ENCODE data around the gene CERK. TPM values are rescaled to one million over a fixed set of nuclear protein-coding genes. Genes with fewer than 3 reads are reported as not detected.

CERK gene
- total RNA-seq, 1 donor from 2014 or later, result 50.7 TPM

DNA sequence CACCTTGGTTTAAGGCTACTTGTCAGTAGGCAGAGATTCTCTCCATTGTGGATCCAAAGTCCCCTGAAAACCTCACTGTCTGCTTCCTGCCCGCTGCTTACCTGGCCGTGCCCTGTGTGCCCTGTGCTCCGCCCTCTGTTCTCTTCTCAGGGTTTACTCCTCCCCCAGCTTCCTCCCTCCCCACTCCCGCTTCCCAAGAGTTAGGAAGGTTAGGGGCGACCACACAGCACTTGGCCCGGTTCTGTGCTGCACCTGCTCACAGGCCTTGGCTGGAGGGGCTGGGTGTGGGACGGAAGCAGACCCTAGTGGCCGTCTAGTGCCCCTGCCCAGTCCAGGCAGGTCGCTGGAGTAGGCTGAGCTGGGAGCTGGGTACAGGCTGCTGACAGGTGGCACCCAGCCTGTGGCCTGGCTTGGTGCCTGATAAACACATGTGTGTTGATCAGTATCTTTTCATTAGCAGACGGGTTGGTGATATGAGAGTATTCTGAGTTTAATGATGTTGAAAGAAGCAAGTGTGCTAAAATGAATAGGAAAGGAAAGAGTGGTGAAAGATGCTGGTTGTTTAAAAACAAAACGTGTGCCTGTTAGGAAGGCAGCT lies 77.3 kb downstream of the CERK start:
- H3K4me1 Mint-ChIP-seq, result peaks cover 16% of the 10 kb centered on the region
- DNase-seq (ENCODE audit: low spot score in 2 of 2, unreplicated experiment in 2 of 2), result no peak
- H3K27ac Mint-ChIP-seq, result peak overlapping the region; percentile 27
- H3K9me3 Mint-ChIP-seq, result no peaks in the 10 kb centered on the region
- TF ChIP-seq, protein P1, sequence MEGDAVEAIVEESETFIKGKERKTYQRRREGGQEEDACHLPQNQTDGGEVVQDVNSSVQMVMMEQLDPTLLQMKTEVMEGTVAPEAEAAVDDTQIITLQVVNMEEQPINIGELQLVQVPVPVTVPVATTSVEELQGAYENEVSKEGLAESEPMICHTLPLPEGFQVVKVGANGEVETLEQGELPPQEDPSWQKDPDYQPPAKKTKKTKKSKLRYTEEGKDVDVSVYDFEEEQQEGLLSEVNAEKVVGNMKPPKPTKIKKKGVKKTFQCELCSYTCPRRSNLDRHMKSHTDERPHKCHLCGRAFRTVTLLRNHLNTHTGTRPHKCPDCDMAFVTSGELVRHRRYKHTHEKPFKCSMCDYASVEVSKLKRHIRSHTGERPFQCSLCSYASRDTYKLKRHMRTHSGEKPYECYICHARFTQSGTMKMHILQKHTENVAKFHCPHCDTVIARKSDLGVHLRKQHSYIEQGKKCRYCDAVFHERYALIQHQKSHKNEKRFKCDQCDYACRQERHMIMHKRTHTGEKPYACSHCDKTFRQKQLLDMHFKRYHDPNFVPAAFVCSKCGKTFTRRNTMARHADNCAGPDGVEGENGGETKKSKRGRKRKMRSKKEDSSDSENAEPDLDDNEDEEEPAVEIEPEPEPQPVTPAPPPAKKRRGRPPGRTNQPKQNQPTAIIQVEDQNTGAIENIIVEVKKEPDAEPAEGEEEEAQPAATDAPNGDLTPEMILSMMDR (IDR thresholded peaks at IDR 0.05; ENCODE audit: unreplicated experiment), result no peak
- H3K36me3 Mint-ChIP-seq, result no peaks in the 10 kb centered on the region
- no peak overlapping the region for H3K4me3 Mint-ChIP-seq
- no peaks in the 10 kb centered on the region for H3K27me3 Mint-ChIP-seq (ENCODE audit: low read depth)

DNA sequence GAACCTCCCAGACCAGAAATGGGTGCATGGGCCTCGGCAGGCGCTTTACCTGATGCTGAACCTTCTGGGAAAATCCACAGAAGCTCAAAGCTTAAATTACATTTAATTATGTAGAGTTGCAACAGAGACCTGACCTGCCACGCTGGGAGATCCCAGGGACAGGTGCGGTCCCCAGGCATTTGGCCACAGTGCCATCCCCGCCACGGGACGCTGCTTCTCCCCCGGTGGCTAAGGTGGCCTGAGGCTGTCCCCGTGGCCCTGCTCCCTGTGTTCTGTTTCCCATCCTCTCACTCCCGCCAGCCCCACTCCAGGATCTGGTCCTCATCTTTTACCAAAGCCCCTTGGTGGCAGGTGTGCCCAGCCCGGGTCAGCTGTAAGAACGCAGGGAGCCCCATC lies 78.3 kb downstream of the CERK start:
- H3K9me3 Mint-ChIP-seq, result no peaks in the 10 kb centered on the region
- DNase-seq (ENCODE audit: low spot score in 2 of 2, unreplicated experiment in 2 of 2), result no peak
- TF ChIP-seq, protein P1 (IDR thresholded peaks at IDR 0.05; ENCODE audit: unreplicated experiment), result no peak
- H3K27me3 Mint-ChIP-seq (ENCODE audit: low read depth), result no peaks in the 10 kb centered on the region
- H3K4me3 Mint-ChIP-seq, result no peak overlapping the region
- H3K27ac Mint-ChIP-seq, result no peak overlapping the region
- peaks cover 16% of the 10 kb centered on the region for H3K4me1 Mint-ChIP-seq
- no peaks in the 10 kb centered on the region for H3K36me3 Mint-ChIP-seq

DNA sequence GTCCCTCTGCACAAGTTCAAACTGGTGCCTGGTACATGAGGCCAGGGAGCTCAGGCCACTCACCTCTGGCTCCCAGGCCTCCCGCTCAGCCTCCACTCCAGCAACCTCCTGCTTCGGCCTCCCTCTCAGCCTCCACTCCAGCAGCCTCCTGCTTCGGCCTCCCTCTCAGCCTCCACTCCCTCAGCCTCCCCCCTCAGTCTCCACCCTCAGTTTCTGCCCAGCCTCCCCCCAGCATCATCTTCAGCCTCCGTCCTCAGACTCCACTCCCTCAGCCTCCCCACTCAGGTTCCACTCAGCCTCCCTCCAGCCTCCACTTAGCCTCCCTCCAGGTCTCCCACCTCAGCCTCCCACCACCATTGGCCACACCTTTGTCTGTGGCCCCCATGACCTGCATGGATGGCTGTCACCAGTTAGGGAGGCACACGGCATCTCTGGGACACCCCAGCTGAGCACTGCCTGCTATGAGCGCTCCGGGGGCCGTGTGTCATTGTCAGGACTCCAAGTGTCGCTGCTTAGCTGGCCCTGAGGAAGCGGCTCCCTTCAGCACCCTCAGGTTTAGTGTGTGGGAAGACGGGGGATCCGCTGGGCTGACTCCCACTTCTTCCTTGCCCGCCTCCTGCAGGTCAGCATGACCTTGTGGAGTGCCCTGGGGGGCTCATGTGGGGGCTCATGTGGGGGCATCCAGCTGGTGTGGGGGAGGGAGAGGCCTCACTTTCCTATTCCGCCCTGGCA lies 78.8 kb downstream of the CERK start:
- TF ChIP-seq, protein P1 (IDR thresholded peaks at IDR 0.05; ENCODE audit: unreplicated experiment), result no peak
- DNase-seq (ENCODE audit: low spot score in 2 of 2, unreplicated experiment in 2 of 2), result no peak
- Mint-ChIP-seq H3K9me3 (no peaks in the 10 kb centered on the region), H3K36me3 (no peaks in the 10 kb centered on the region), H3K4me3 (no peak overlapping the region), H3K27ac (no peak overlapping the region), H3K4me1 (peaks cover 16% of the 10 kb centered on the region), H3K27me3 (ENCODE audit: low read depth) (no peaks in the 10 kb centered on the region)

DNA sequence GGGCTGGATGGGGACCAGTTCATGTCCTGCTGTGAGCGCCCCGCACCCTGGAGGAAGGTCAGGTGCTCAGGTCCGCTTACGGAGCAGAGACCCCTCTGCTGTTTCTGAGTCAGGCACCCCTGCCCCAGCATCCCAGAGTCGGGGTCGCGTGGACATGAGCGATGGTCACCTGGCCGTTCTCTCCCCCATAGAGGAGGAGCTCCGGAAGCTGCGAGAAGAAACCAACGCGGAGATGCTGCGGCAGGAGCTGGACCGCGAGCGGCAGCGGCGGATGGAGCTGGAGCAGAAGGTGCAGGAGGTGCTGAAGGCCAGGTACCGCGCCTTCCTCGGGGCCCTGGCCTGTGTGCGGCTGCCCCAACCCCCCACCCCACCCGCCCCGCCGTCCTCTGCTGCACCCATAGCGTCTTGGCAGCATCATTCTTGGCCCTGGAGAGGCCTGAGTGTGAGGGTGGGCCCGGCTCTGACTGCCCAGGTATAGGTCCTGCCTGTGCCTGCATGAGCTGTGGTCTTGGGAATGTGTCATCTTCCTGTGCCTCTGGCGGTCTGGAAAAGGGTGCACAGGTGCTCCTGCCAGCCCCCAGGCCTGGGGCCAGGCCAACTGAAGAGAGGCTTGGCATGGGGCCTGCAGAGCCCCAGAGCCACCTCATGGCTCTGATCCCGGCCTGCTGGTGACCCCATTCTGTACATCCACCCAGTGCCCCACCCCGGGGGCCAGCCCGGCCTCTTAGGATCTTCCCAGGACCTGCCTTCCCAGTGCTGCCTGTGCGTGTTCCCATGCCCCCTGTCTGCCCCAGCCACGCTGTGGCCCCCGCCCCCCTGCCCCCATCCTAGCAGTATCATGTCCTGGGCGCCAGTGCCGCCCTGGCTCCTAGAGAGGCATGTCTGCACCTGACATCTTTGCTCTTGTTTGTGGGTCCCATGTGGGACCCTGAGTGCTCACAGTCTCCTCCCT lies 79.8 kb downstream of the CERK start:
- no peaks in the 10 kb centered on the region for H3K9me3 Mint-ChIP-seq
- no peak overlapping the region for H3K27ac Mint-ChIP-seq
- peaks cover 16% of the 10 kb centered on the region for H3K4me1 Mint-ChIP-seq
- DNase-seq (ENCODE audit: low spot score in 2 of 2, unreplicated experiment in 2 of 2), result no peak
- no peak overlapping the region for H3K4me3 Mint-ChIP-seq
- H3K36me3 Mint-ChIP-seq, result no peaks in the 10 kb centered on the region
- no peaks in the 10 kb centered on the region for H3K27me3 Mint-ChIP-seq (ENCODE audit: low read depth)
- TF ChIP-seq, protein P1 (IDR thresholded peaks at IDR 0.05; ENCODE audit: unreplicated experiment), result no peak

DNA sequence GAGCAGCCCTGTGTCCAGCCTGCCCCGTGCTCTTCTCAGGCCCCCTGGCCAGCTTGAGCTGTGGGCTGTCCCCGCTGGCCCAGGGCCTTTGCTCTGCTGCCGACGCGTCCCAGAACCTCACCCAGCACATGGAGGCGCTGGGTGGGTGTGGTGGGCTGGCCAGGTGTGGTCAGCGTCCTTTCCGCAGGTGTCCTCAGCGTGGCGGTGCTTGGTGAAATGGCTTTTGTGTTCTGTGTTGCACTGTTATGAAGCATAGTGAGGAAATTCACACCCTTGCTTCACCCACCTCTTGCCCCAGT lies 80.4 kb downstream of the CERK start:
- Mint-ChIP-seq H3K36me3 (no peaks in the 10 kb centered on the region), H3K27ac (no peak overlapping the region), H3K9me3 (no peaks in the 10 kb centered on the region), H3K27me3 (ENCODE audit: low read depth) (no peaks in the 10 kb centered on the region), H3K4me1 (peaks cover 18% of the 10 kb centered on the region), H3K4me3 (no peak overlapping the region)
- no peak for DNase-seq (ENCODE audit: low spot score in 2 of 2, unreplicated experiment in 2 of 2)
- TF ChIP-seq, protein P1 (IDR thresholded peaks at IDR 0.05; ENCODE audit: unreplicated experiment), result no peak

All from mesothelial cell of epicardium (in vitro differentiated cells).